HG03064 (cell line): ENCODE measurements around the gene CDKL1.

Experiments
- ATAC-seq: cut with Tn5 transposase; IDR thresholded peaks from one replicate; pipeline ENCODE4 v1.9.1; 2021; ENCODE audit warnings: low read depth; ENCODE audit not compliant: unreplicated experiment

The CDKL1 gene

GRCh38 chr14:50290306-50290705 is 106.4 kb downstream of the CDKL1 start:
- ATAC-seq: no peak

- no peak for ATAC-seq
Observed at GRCh38 chr14:50288146-50288545, 108.5 kb downstream of the CDKL1 start.

- no peak for ATAC-seq
Observed at GRCh38 chr14:50285861-50286260, 110.8 kb downstream of the CDKL1 start.
